ENCODE results near the gene IL17C.
"Not testable (repeated sequence)": the region's sequence is repeated elsewhere in the genome, so short reads cannot be mapped to it uniquely, and the experiment has no call there.

IL17C gene

GRCh38 chr16:88599092-88599733 is 39.2 kb upstream of the IL17C start:
- Histone ChIP-seq H3K4me1 (ENCODE audit: control insufficient read depth, insufficient read depth, low read length) (0 out of 2 replicates have a peak, but pooled peaks cover 4% of the 10 kb centered on the region), H3K9ac (ENCODE audit: low read depth, low read length) (no peak overlapping the region), H3K36me3 (ENCODE audit: control insufficient read depth, insufficient read depth, low read length) (peaks cover 66% of the 10 kb centered on the region), H3K9me3 (ENCODE audit: control insufficient read depth, insufficient read depth, low read length) (no peaks in the 10 kb centered on the region), H3K27ac (ENCODE audit: low read depth, low read length) (no peak overlapping the region), H3K4me3 (ENCODE audit: low read depth, low read length) (no peak overlapping the region), H3K27me3 (ENCODE audit: control insufficient read depth, insufficient read depth, low read length) (no peaks in the 10 kb centered on the region)

GRCh38 chr16:88599825-88600538 is 38.4 kb upstream of the IL17C start:
- H3K4me1 ChIP-seq (ENCODE audit: control insufficient read depth, insufficient read depth, low read length), result 0 out of 2 replicates have a peak, but pooled peaks cover 4% of the 10 kb centered on the region
- H3K9ac ChIP-seq (ENCODE audit: low read depth, low read length), result no peak overlapping the region
- no peak overlapping the region for H3K27ac ChIP-seq (ENCODE audit: low read depth, low read length)
- H3K36me3 ChIP-seq (ENCODE audit: control insufficient read depth, insufficient read depth, low read length), result peaks cover 64% of the 10 kb centered on the region
- H3K4me3 ChIP-seq (ENCODE audit: low read depth, low read length), result no peak overlapping the region
- H3K9me3 ChIP-seq (ENCODE audit: control insufficient read depth, insufficient read depth, low read length), result no peaks in the 10 kb centered on the region
- no peaks in the 10 kb centered on the region for H3K27me3 ChIP-seq (ENCODE audit: control insufficient read depth, insufficient read depth, low read length)

- Histone ChIP-seq H3K4me3 (ENCODE audit: low read depth, low read length) (no peak overlapping the region), H3K9ac (ENCODE audit: low read depth, low read length) (no peak overlapping the region), H3K4me1 (ENCODE audit: control insufficient read depth, insufficient read depth, low read length) (0 out of 2 replicates have a peak, but pooled peaks cover 4% of the 10 kb centered on the region), H3K27ac (ENCODE audit: low read depth, low read length) (peak overlapping the region; percentile 6), H3K36me3 (ENCODE audit: control insufficient read depth, insufficient read depth, low read length) (peaks cover 66% of the 10 kb centered on the region), H3K9me3 (ENCODE audit: control insufficient read depth, insufficient read depth, low read length) (no peaks in the 10 kb centered on the region), H3K27me3 (ENCODE audit: control insufficient read depth, insufficient read depth, low read length) (no peaks in the 10 kb centered on the region)
These were observed 37.9 kb upstream of the IL17C start for GRCh38 chr16:88600539-88600896.

GRCh38 chr16:88601313-88602036 is 36.9 kb upstream of the IL17C start:
- H3K4me3 ChIP-seq (ENCODE audit: low read depth, low read length), result no peak overlapping the region
- no peaks in the 10 kb centered on the region for H3K9me3 ChIP-seq (ENCODE audit: control insufficient read depth, insufficient read depth, low read length)
- H3K4me1 ChIP-seq (ENCODE audit: control insufficient read depth, insufficient read depth, low read length), result 0 out of 2 replicates have a peak, but pooled peaks cover 4% of the 10 kb centered on the region
- no peak overlapping the region for H3K9ac ChIP-seq (ENCODE audit: low read depth, low read length)
- no peaks in the 10 kb centered on the region for H3K27me3 ChIP-seq (ENCODE audit: control insufficient read depth, insufficient read depth, low read length)
- peak overlapping the region; percentile 45 for H3K27ac ChIP-seq (ENCODE audit: low read depth, low read length)
- H3K36me3 ChIP-seq (ENCODE audit: control insufficient read depth, insufficient read depth, low read length), result peaks cover 72% of the 10 kb centered on the region

- H3K9ac ChIP-seq (ENCODE audit: low read depth, low read length), result no peak overlapping the region
- peaks cover 77% of the 10 kb centered on the region for H3K36me3 ChIP-seq (ENCODE audit: control insufficient read depth, insufficient read depth, low read length)
- no peaks in the 10 kb centered on the region for H3K27me3 ChIP-seq (ENCODE audit: control insufficient read depth, insufficient read depth, low read length)
- H3K4me3 ChIP-seq (ENCODE audit: low read depth, low read length), result no peak overlapping the region
- H3K4me1 ChIP-seq (ENCODE audit: control insufficient read depth, insufficient read depth, low read length), result 0 out of 2 replicates have a peak, but pooled peaks cover 4% of the 10 kb centered on the region
- H3K9me3 ChIP-seq (ENCODE audit: control insufficient read depth, insufficient read depth, low read length), result no peaks in the 10 kb centered on the region
- no peak overlapping the region for H3K27ac ChIP-seq (ENCODE audit: low read depth, low read length)
These were observed 36.3 kb upstream of the IL17C start for GRCh38 chr16:88602091-88602490.

GRCh38 chr16:88605186-88606147 is 32.9 kb upstream of the IL17C start:
- no peak overlapping the region for H3K27ac ChIP-seq (ENCODE audit: low read depth, low read length)
- H3K4me1 ChIP-seq (ENCODE audit: control insufficient read depth, insufficient read depth, low read length), result 0 out of 2 replicates have a peak, but pooled peaks cover 4% of the 10 kb centered on the region
- H3K9me3 ChIP-seq (ENCODE audit: control insufficient read depth, insufficient read depth, low read length), result no peaks in the 10 kb centered on the region
- H3K36me3 ChIP-seq (ENCODE audit: control insufficient read depth, insufficient read depth, low read length), result peaks cover 64% of the 10 kb centered on the region
- no peak overlapping the region for H3K4me3 ChIP-seq (ENCODE audit: low read depth, low read length)
- H3K9ac ChIP-seq (ENCODE audit: low read depth, low read length), result no peak overlapping the region
- H3K27me3 ChIP-seq (ENCODE audit: control insufficient read depth, insufficient read depth, low read length), result no peaks in the 10 kb centered on the region

GRCh38 chr16:88606148-88606757 is 32.1 kb upstream of the IL17C start:
- Histone ChIP-seq H3K27me3 (ENCODE audit: control insufficient read depth, insufficient read depth, low read length) (no peaks in the 10 kb centered on the region), H3K4me1 (ENCODE audit: control insufficient read depth, insufficient read depth, low read length) (no peaks in the 10 kb centered on the region; the same call in 1 of the 2 replicates), H3K9me3 (ENCODE audit: control insufficient read depth, insufficient read depth, low read length) (no peaks in the 10 kb centered on the region), H3K9ac (ENCODE audit: low read depth, low read length) (no peak overlapping the region), H3K36me3 (ENCODE audit: control insufficient read depth, insufficient read depth, low read length) (peaks cover 56% of the 10 kb centered on the region), H3K27ac (ENCODE audit: low read depth, low read length) (no peak overlapping the region), H3K4me3 (ENCODE audit: low read depth, low read length) (no peak overlapping the region)

- H3K9ac ChIP-seq (ENCODE audit: low read depth, low read length), result no peak overlapping the region
- H3K36me3 ChIP-seq (ENCODE audit: control insufficient read depth, insufficient read depth, low read length), result peaks cover 58% of the 10 kb centered on the region
- no peaks in the 10 kb centered on the region for H3K27me3 ChIP-seq (ENCODE audit: control insufficient read depth, insufficient read depth, low read length)
- no peak overlapping the region for H3K4me3 ChIP-seq (ENCODE audit: low read depth, low read length)
- no peak overlapping the region for H3K27ac ChIP-seq (ENCODE audit: low read depth, low read length)
- no peaks in the 10 kb centered on the region; the same call in 1 of the 2 replicates for H3K4me1 ChIP-seq (ENCODE audit: control insufficient read depth, insufficient read depth, low read length)
- no peaks in the 10 kb centered on the region for H3K9me3 ChIP-seq (ENCODE audit: control insufficient read depth, insufficient read depth, low read length)
These were observed 30.3 kb upstream of the IL17C start for GRCh38 chr16:88608076-88608475.

GRCh38 chr16:88609426-88609825 is 28.9 kb upstream of the IL17C start:
- H3K9me3 ChIP-seq (ENCODE audit: control insufficient read depth, insufficient read depth, low read length); H3K4me3 ChIP-seq (ENCODE audit: low read depth, low read length); H3K4me1 ChIP-seq (ENCODE audit: control insufficient read depth, insufficient read depth, low read length); H3K9ac ChIP-seq (ENCODE audit: low read depth, low read length); H3K27me3 ChIP-seq (ENCODE audit: control insufficient read depth, insufficient read depth, low read length); H3K27ac ChIP-seq (ENCODE audit: low read depth, low read length): not testable (repeated sequence)
- H3K36me3 ChIP-seq (ENCODE audit: control insufficient read depth, insufficient read depth, low read length), result peaks cover 61% of the 10 kb centered on the region

- no peak overlapping the region for H3K9ac ChIP-seq (ENCODE audit: low read depth, low read length)
These were observed 28.3 kb upstream of the IL17C start for GRCh38 chr16:88610080-88610479.

More at GRCh38 chr16:88610080-88610479, 28.3 kb upstream of the IL17C start:
- Histone ChIP-seq H3K4me1 (ENCODE audit: control insufficient read depth, insufficient read depth, low read length) (no peaks in the 10 kb centered on the region; the same call in 1 of the 2 replicates), H3K4me3 (ENCODE audit: low read depth, low read length) (no peak overlapping the region), H3K27me3 (ENCODE audit: control insufficient read depth, insufficient read depth, low read length) (no peaks in the 10 kb centered on the region), H3K9me3 (ENCODE audit: control insufficient read depth, insufficient read depth, low read length) (no peaks in the 10 kb centered on the region), H3K27ac (ENCODE audit: low read depth, low read length) (no peak overlapping the region), H3K36me3 (ENCODE audit: control insufficient read depth, insufficient read depth, low read length) (peaks cover 63% of the 10 kb centered on the region)

Measured in HUES48 (cell line).